MM.1S (cell line): ENCODE data around the gene ATP6V1F.

Experiments used
- DNase-seq: peaks from one replicate; pipeline ENCODE4 v3.0.0-alpha.2; 2015
- H2AFZ ChIP-seq: fragments of 300-600 bp; sonication (generic); 2 replicates; pipeline ENCODE4 v1.6.0; 2016; ENCODE audit warnings: antibody characterized with exemption, low read length
- H3F3A ChIP-seq: fragments of 300-600 bp; sonication (generic); 2 replicates; pipeline ENCODE4 v1.6.1; 2016; ENCODE audit warnings: mild to moderate bottlenecking, antibody characterized with exemption, low read length, moderate library complexity, mixed read lengths; ENCODE audit not compliant: insufficient read depth
- H3K27ac ChIP-seq: fragments of 300-600 bp; sonication (generic); 2 replicates; pipeline ENCODE4 v1.5.1; 2016; ENCODE audit warnings: mild to moderate bottlenecking, low read length
- H3K27me3 ChIP-seq: fragments of 300-600 bp; sonication (generic); replicated peaks from 2 replicates; pipeline ENCODE4 v1.6.0; 2016; ENCODE audit warnings: low read length; ENCODE audit not compliant: insufficient read depth
- H3K36me3 ChIP-seq: fragments of 300-600 bp; sonication (generic); replicated peaks from 2 replicates; pipeline ENCODE4 v1.6.1; 2016; ENCODE audit warnings: mild to moderate bottlenecking, low read length, mixed read lengths; ENCODE audit not compliant: insufficient read depth
- H3K4me1 ChIP-seq: fragments of 300-600 bp; sonication (generic); 2 replicates; pipeline ENCODE4 v1.6.1; 2016; ENCODE audit warnings: low read length, mixed read lengths
- H3K4me2 ChIP-seq: fragments of 300-600 bp; sonication (generic); 2 replicates; pipeline ENCODE4 v1.6.0; 2016; ENCODE audit warnings: low read depth, low read length
- H3K4me3 ChIP-seq: fragments of 300-600 bp; sonication (generic); 2 replicates; pipeline ENCODE4 v1.5.1; 2016; ENCODE audit warnings: low read length, mixed read lengths
- H3K79me2 ChIP-seq: fragments of 300-600 bp; sonication (generic); 2 replicates; pipeline ENCODE4 v1.6.1; 2016; ENCODE audit warnings: mixed run types, low read length, mixed read lengths
- H3K9ac ChIP-seq: fragments of 300-600 bp; sonication (generic); 2 replicates; pipeline ENCODE4 v1.6.1; 2016; ENCODE audit warnings: low read length, mixed read lengths
- H3K9me2 ChIP-seq: fragments of 300-600 bp; sonication (generic); replicated peaks from 2 replicates; pipeline ENCODE4 v1.6.1; 2016; ENCODE audit warnings: mild to moderate bottlenecking, low read length, mixed read lengths; ENCODE audit not compliant: insufficient read depth
- H3K9me3 ChIP-seq: fragments of 300-600 bp; sonication (generic); replicated peaks from 2 replicates; pipeline ENCODE4 v1.6.1; 2016; ENCODE audit warnings: mild to moderate bottlenecking, low read length, mixed read lengths; ENCODE audit not compliant: insufficient read depth
- H4K20me1 ChIP-seq: fragments of 300-600 bp; sonication (generic); 2 replicates; pipeline ENCODE4 v1.6.1; 2016; ENCODE audit warnings: mild to moderate bottlenecking, low read length, moderate library complexity, mixed read lengths; ENCODE audit not compliant: insufficient read depth
- CTCF ChIP-seq: fragments of 300-600 bp; sonication (generic); IDR thresholded peaks from 2 replicates; pipeline ENCODE4 v1.5.1; 2016; ENCODE audit warnings: antibody characterized with exemption, low read length, mixed read lengths
- EZH2 ChIP-seq: fragments of 300-600 bp; sonication (generic); optimal IDR thresholded peaks from 2 replicates; pipeline ENCODE3; 2017; ENCODE audit warnings: low read depth, mild to moderate bottlenecking, antibody characterized with exemption, low read length, mixed read lengths
- EZH2phosphoT487 ChIP-seq: fragments of 300-600 bp; sonication (generic); IDR thresholded peaks from 2 replicates; pipeline ENCODE4 v1.6.1; 2018; ENCODE audit warnings: antibody characterized with exemption, low read length

ATP6V1F gene

GRCh38 chr7:128852537-128853254, 10.0 kb upstream of the ATP6V1F start:
- Histone ChIP-seq H3K9me3 (no peaks in the 10 kb centered on the region), H3K27me3 (peaks cover 69% of the 10 kb centered on the region), H3K4me1 (no peaks in the 10 kb centered on the region), H3K4me2 (no peak overlapping the region), H3K9ac (no peak overlapping the region), H3K36me3 (no peaks in the 10 kb centered on the region), H3K9me2 (no peaks in the 10 kb centered on the region), H3K27ac (no peak overlapping the region), H2AFZ (no peak overlapping the region), H3K4me3 (no peak overlapping the region), H3F3A (no peaks in the 10 kb centered on the region), H4K20me1 (no peaks in the 10 kb centered on the region), H3K79me2 (no peaks in the 10 kb centered on the region)
- no peak for TF ChIP-seq CTCF
- no peak for TF ChIP-seq EZH2
- no peak for TF ChIP-seq EZH2phosphoT487
- DNase-seq, result no peak

- no peak for TF ChIP-seq EZH2phosphoT487
- no peak for TF ChIP-seq CTCF
- no peak for TF ChIP-seq EZH2
- Histone ChIP-seq H3F3A (no peaks in the 10 kb centered on the region), H3K79me2 (no peaks in the 10 kb centered on the region), H4K20me1 (no peaks in the 10 kb centered on the region), H3K9me2 (no peaks in the 10 kb centered on the region), H3K36me3 (no peaks in the 10 kb centered on the region), H2AFZ (no peak overlapping the region), H3K27ac (no peak overlapping the region), H3K9ac (no peak overlapping the region), H3K4me1 (no peaks in the 10 kb centered on the region), H3K9me3 (no peaks in the 10 kb centered on the region), H3K27me3 (peaks cover 62% of the 10 kb centered on the region), H3K4me2 (no peak overlapping the region), H3K4me3 (no peak overlapping the region)
- no peak for DNase-seq
These were observed 8.9 kb upstream of the ATP6V1F start for GRCh38 chr7:128853799-128854198.

GRCh38 chr7:128854396-128854795, 8.3 kb upstream of the ATP6V1F start:
- Histone ChIP-seq H3K36me3 (no peaks in the 10 kb centered on the region), H3K4me1 (peaks cover 4% of the 10 kb centered on the region), H3K4me3 (no peak overlapping the region), H2AFZ (no peak overlapping the region), H3K4me2 (no peak overlapping the region), H3K79me2 (no peaks in the 10 kb centered on the region), H3K9ac (no peak overlapping the region), H3K9me2 (no peaks in the 10 kb centered on the region), H3K9me3 (no peaks in the 10 kb centered on the region), H3F3A (0 out of 2 replicates have a peak, but pooled peaks cover under 1% of the 10 kb centered on the region), H3K27me3 (peaks cover 58% of the 10 kb centered on the region), H3K27ac (no peak overlapping the region), H4K20me1 (no peaks in the 10 kb centered on the region)
- TF ChIP-seq CTCF (no peak), EZH2phosphoT487 (no peak), EZH2 (no peak)
- DNase-seq, result no peak
